Kidney (tissue), 14 donors: Measurements from ENCODE around the gene MYH6. TPM values are rescaled to one million over a fixed set of nuclear protein-coding genes. Genes with fewer than 3 reads are reported as not detected.

Experiments
- DNase-seq, 5 donors: peaks; one replicate each; pipeline ENCODE4 v3.0.0-alpha.2; 2013 to 2020
- FAIRE-seq: peaks from 2 replicates; lab custom pipeline; 2012; peaks lifted over from hg19 to GRCh38; lab: Jason Lieb, UNC
- H3K27ac ChIP-seq, 2 donors: one replicate each; pipeline ENCODE4 v1.7.0; 2013; ENCODE audit warnings: low read depth in 2 of 2, low read length in 2 of 2, inconsistent platforms in 1 of 2
- H3K27me3 ChIP-seq: one replicate; pipeline ENCODE4 v1.7.1; 2013; ENCODE audit warnings: low read length, inconsistent platforms; ENCODE audit not compliant: control insufficient read depth, insufficient read depth
- H3K36me3 ChIP-seq, 3 donors: one replicate each; pipeline versions ENCODE4 v1.7.0 to v1.7.1; 2013; ENCODE audit warnings: low read length in 3 of 3, control low read depth in 1 of 3, inconsistent platforms in 1 of 3; ENCODE audit not compliant: insufficient read depth in 3 of 3, control insufficient read depth in 2 of 3
- H3K4me1 ChIP-seq, 3 donors: one replicate each; pipeline versions ENCODE4 v1.7.0 to v1.7.1; 2013; ENCODE audit warnings: low read length in 3 of 3, inconsistent platforms in 1 of 3, low read depth in 1 of 3; ENCODE audit not compliant: control insufficient read depth in 2 of 3, insufficient read depth in 2 of 3
- H3K4me3 ChIP-seq, 3 donors: one replicate each; pipeline versions ENCODE4 v1.7.0 to v1.8.1; 2013; ENCODE audit warnings: low read length in 3 of 3, control low read depth in 1 of 3, inconsistent platforms in 1 of 3
- H3K9ac ChIP-seq, 3 donors: one replicate each; pipeline versions ENCODE4 v1.7.0 to v1.7.1; 2013; ENCODE audit warnings: low read length in 3 of 3, control low read depth in 1 of 3, inconsistent platforms in 1 of 3
- H3K9me3 ChIP-seq, 3 donors: one replicate each; pipeline versions ENCODE4 v1.7.0 to v1.7.1; 2013; ENCODE audit warnings: low read length in 3 of 3, control low read depth in 1 of 3, inconsistent platforms in 1 of 3; ENCODE audit not compliant: control insufficient read depth in 2 of 3, insufficient read depth in 1 of 3
- intact Hi-C: fragments of 100-400 bp; cut with DNase I; formaldehyde crosslinking; loops from one replicate; pipeline ENCODE4 v1.11.1; 2022
- polyA plus RNA-seq: library from polyadenylated mRNA; stranded (reverse); fragments of 350-450 nt; fragmentation: Illumina TruSeq; extraction: RNeasy Lipid Tissue Mini Kit (QIAGEN cat#74804); gene quantifications from one replicate; pipeline ENCODE4 v1.2.3, GENCODE V29; 2014; ENCODE audit warnings: low read depth, low replicate concordance; ENCODE audit not compliant: insufficient read depth
- total RNA-seq: library from RNA; stranded (reverse); fragmentation: NEBNext Ultra II Directional; extraction: Animal tissue kit (Norgen Biotek cat#: 25700); gene quantifications from one replicate; pipeline ENCODE4 v1.2.1, GENCODE V29; 2021
- TF ChIP-seq, protein P1 (sequence below): IDR thresholded peaks from 3 replicates; pipeline ENCODE4 v1.5.1; 2012; ENCODE audit warnings: mild to moderate bottlenecking, moderate library complexity, borderline replicate concordance; ENCODE audit not compliant: insufficient read depth; ENCODE audit errors: extremely low read depth
- donor health status: control.
- donor health status: control.
- donor health status: control.
- donor health status: control.
- donor health status: control.
- donor health status: DM: yes; HTN: yes; CAD: no.
- donor health status: Normal renal cell carcinoma (clear cell type).

Gene MYH6
- total and polyA plus RNA-seq, 2 donors from 2014 or later: 0.03 to 0.13 TPM

GRCh38 chr14:23399136-23399535 is 8.9 kb downstream of the MYH6 start:
- Histone ChIP-seq H3K4me3 (no peak overlapping the region), H3K9me3 (no peaks in the 10 kb centered on the region), H3K27ac (no peak overlapping the region), H3K27me3 (no peaks in the 10 kb centered on the region), H3K4me1 (no peaks in the 10 kb centered on the region), H3K9ac (no peak overlapping the region), H3K36me3 (no peaks in the 10 kb centered on the region)
- TF ChIP-seq, protein P1, sequence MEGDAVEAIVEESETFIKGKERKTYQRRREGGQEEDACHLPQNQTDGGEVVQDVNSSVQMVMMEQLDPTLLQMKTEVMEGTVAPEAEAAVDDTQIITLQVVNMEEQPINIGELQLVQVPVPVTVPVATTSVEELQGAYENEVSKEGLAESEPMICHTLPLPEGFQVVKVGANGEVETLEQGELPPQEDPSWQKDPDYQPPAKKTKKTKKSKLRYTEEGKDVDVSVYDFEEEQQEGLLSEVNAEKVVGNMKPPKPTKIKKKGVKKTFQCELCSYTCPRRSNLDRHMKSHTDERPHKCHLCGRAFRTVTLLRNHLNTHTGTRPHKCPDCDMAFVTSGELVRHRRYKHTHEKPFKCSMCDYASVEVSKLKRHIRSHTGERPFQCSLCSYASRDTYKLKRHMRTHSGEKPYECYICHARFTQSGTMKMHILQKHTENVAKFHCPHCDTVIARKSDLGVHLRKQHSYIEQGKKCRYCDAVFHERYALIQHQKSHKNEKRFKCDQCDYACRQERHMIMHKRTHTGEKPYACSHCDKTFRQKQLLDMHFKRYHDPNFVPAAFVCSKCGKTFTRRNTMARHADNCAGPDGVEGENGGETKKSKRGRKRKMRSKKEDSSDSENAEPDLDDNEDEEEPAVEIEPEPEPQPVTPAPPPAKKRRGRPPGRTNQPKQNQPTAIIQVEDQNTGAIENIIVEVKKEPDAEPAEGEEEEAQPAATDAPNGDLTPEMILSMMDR: no peak
- DNase-seq (no peak), FAIRE-seq (no peak)
- intact Hi-C loops: no loop called here

- H3K36me3 ChIP-seq: no peaks in the 10 kb centered on the region
- intact Hi-C loops: no loop called here
- no peaks in the 10 kb centered on the region for H3K9me3 ChIP-seq
- DNase-seq: peak in 1 of 5 donors; percentile 26
- H3K27ac ChIP-seq: no peak overlapping the region
- no peak overlapping the region for H3K9ac ChIP-seq
- FAIRE-seq: no peak
- no peaks in the 10 kb centered on the region for H3K4me1 ChIP-seq
- no peak overlapping the region for H3K4me3 ChIP-seq
- TF ChIP-seq, protein P1: no peak
- H3K27me3 ChIP-seq: no peaks in the 10 kb centered on the region
These were observed 9.7 kb downstream of the MYH6 start for GRCh38 chr14:23398348-23398747.

GRCh38 chr14:23396781-23397407 is 11.2 kb downstream of the MYH6 start:
- FAIRE-seq (no peak), DNase-seq (no peak)
- Histone ChIP-seq H3K9ac (no peak overlapping the region), H3K9me3 (no peaks in the 10 kb centered on the region), H3K36me3 (no peaks in the 10 kb centered on the region), H3K27me3 (no peaks in the 10 kb centered on the region), H3K27ac (no peak overlapping the region), H3K4me3 (no peak overlapping the region), H3K4me1 (no peaks in the 10 kb centered on the region)
- TF ChIP-seq, protein P1: no peak
- intact Hi-C loops: no loop called here

- FAIRE-seq (no peak), DNase-seq (no peak)
- H3K4me3 ChIP-seq: no peak overlapping the region
- no peaks in the 10 kb centered on the region for H3K27me3 ChIP-seq
- no peak overlapping the region for H3K27ac ChIP-seq
- H3K9me3 ChIP-seq: no peaks in the 10 kb centered on the region
- intact Hi-C loops: no loop called here
- TF ChIP-seq, protein P1: no peak
- H3K9ac ChIP-seq: no peak overlapping the region
- no peaks in the 10 kb centered on the region for H3K36me3 ChIP-seq
- H3K4me1 ChIP-seq: no peaks in the 10 kb centered on the region
These were observed 11.9 kb downstream of the MYH6 start for GRCh38 chr14:23396126-23396525.
